HepG2 (cell line): ENCODE data around the gene API5. TPM values are rescaled to one million over a fixed set of nuclear protein-coding genes. Genes with fewer than 3 reads are reported as not detected.

Source experiments
- GABPA ChIP-seq, 2 experiments: IDR thresholded peaks; 2 replicates each; pipeline ENCODE4 v1.6.1; 2011 to 2016; ENCODE audit warnings: low read depth in 2 of 2, low read length in 1 of 2, missing biosample characterization in 1 of 2, missing genetic modification characterization in 1 of 2
- HMG20A ChIP-seq: IDR thresholded peaks from 2 replicates; pipeline ENCODE4 v1.6.1; 2016; ENCODE audit warnings: borderline replicate concordance
- ISL2 ChIP-seq: sonication (generic); formaldehyde crosslinking; IDR thresholded peaks from 2 replicates; pipeline ENCODE4 v1.5.0; 2020; ENCODE audit warnings: missing genetic modification reagents
- JUNB ChIP-seq: sonication (generic); formaldehyde crosslinking; IDR thresholded peaks from 2 replicates; pipeline ENCODE4 v1.8.0; 2022; ENCODE audit warnings: missing genetic modification reagents, mild to moderate bottlenecking, borderline replicate concordance
- KMT2B ChIP-seq: IDR thresholded peaks from 2 replicates; pipeline ENCODE4 v1.6.1; 2016; ENCODE audit warnings: missing genetic modification reagents, missing compliant biosample characterization
- MAFK ChIP-seq, 2 experiments: IDR thresholded peaks in 1 of 2; conservative IDR thresholded peaks in 1 of 2; 2 replicates each; pipeline ENCODE4 v1.6.1; 2011; ENCODE audit warnings: improper control_type of control experiment in 2 of 2, low read length in 2 of 2
- MTA1 ChIP-seq: sonication (generic); formaldehyde crosslinking; IDR thresholded peaks from 2 replicates; pipeline ENCODE4 v1.4.0; 2020; ENCODE audit warnings: missing genetic modification reagents, mild to moderate bottlenecking, borderline replicate concordance
- MTF1 ChIP-seq: sonication (generic); formaldehyde crosslinking; IDR thresholded peaks from 2 replicates; pipeline ENCODE4 v1.5.0; 2020; ENCODE audit warnings: missing genetic modification reagents
- SMARCE1 ChIP-seq: fragments of 450-650 bp; IDR thresholded peaks from 2 replicates; pipeline ENCODE4 v1.6.1; 2017; ENCODE audit warnings: borderline replicate concordance
- SP5 ChIP-seq: IDR thresholded peaks from 2 replicates; pipeline ENCODE4 v1.6.1; 2016; ENCODE audit warnings: low read depth, borderline replicate concordance
- TGIF2 ChIP-seq: IDR thresholded peaks from 2 replicates; pipeline ENCODE4 v1.6.1; 2016; ENCODE audit warnings: control low read depth, missing compliant biosample characterization
- ZNF343 ChIP-seq: sonication (generic); formaldehyde crosslinking; IDR thresholded peaks from 2 replicates; pipeline ENCODE4 v1.4.0; 2020; ENCODE audit warnings: mild to moderate bottlenecking, missing genetic modification reagents
- ZNF570 ChIP-seq: sonication (generic); formaldehyde crosslinking; IDR thresholded peaks from 2 replicates; pipeline ENCODE4 v1.4.0; 2020; ENCODE audit warnings: mild to moderate bottlenecking, missing genetic modification reagents, borderline replicate concordance
- polyA plus RNA-seq, 8 experiments: library from polyadenylated mRNA; depleted of rRNA in 3 of 8; stranded (reverse) in 7 of 8; unstranded in 1 of 8; fragments of >200 nt; fragmentation: Illumina TruSeq in 4 of 8; extraction: Trizol in 4 of 8; gene quantifications; 2 replicates each; pipeline versions ENCODE4 v1.2.1 to v1.2.3, GENCODE V29; 2011 to 2016; ENCODE audit warnings: low read depth in 4 of 8, missing spikeins in 1 of 8, mixed read lengths in 1 of 8; ENCODE audit not compliant: insufficient read depth in 1 of 8
- total RNA-seq, 5 experiments: library from RNA; depleted of rRNA; stranded (reverse); fragments of >200 nt; fragmentation: Illumina TruSeq; extraction: Trizol; gene quantifications; 2 replicates each; pipeline ENCODE4 v1.2.3, GENCODE V29; 2016; ENCODE audit warnings: low read depth in 1 of 5
- TF ChIP-seq, protein P1 (sequence below): sonication (generic); formaldehyde crosslinking; conservative IDR thresholded peaks from 2 replicates; pipeline ENCODE4 v1.4.0; 2020; ENCODE audit warnings: missing genetic modification reagents
- TF ChIP-seq, protein P2 (sequence below): sonication (generic); formaldehyde crosslinking; IDR thresholded peaks from 2 replicates; pipeline ENCODE4 v1.5.1; 2020; ENCODE audit warnings: missing genetic modification reagents, mild to moderate bottlenecking, borderline replicate concordance
- TF ChIP-seq, protein P3 (sequence below): sonication (generic); formaldehyde crosslinking; IDR thresholded peaks from 2 replicates; pipeline ENCODE4 v1.4.0; 2020; ENCODE audit warnings: missing genetic modification reagents
- TF ChIP-seq, protein P4 (sequence below), 2 experiments: sonication (generic) in 1 of 2; formaldehyde crosslinking in 1 of 2; IDR thresholded peaks; 2 replicates each; pipeline versions ENCODE4 v1.6.1 to v1.9.0; 2014 to 2022; ENCODE audit warnings: antibody characterized with exemption in 1 of 2, borderline replicate concordance in 1 of 2, inconsistent platforms in 1 of 2, low read depth in 1 of 2, missing genetic modification reagents in 1 of 2

The API5 gene
- total and polyA plus RNA-seq, 2 of the 13 experiments (the other 11 are each of a cell fraction or from before 2014, with no cell fraction given) = 21.6 to 59.0 TPM

DNA sequence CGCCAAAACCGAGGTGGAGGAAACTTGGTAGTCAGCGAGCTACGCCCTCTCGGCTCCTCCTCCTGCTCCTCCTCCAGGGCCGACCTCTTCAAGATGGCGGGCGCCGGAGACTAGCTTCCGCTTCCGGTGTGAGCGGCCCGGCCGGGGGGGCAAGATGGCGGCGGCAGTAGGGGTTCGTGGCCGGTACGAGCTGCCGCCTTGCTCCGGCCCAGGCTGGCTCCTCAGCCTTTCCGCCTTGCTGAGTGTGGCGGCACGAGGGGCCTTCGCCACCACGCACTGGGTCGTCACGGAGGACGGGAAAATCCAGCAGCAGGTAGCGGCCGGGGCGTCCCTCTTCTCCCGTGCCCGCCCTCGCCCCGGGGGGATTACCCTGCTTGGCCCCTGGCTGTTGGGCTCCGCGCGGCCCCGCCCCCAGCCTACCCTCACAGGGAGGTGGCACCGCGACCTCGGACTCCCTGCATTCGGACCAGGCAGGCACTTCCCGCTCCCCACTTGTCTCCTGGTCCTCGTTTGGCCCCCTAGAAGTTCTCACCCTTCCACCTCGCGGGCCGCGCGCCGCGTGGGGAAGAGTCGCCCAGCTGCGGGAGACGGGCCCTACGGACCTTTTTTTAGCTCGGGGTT is 47.1 kb downstream of the API5 start, which contains the start of gene TTC17 (continued):
- peak; percentile 58; the same call in 1 of the 2 replicates for TF ChIP-seq ISL2
- TF ChIP-seq MAFK (conservative IDR thresholded peaks at IDR 0.05 in 1 of 2, IDR thresholded peaks at IDR 0.05 in 1 of 2; ENCODE audit: low read length in 2 of 2) = no peak
- TF ChIP-seq ZNF570 (CRISPR knock-in tag) = no peak
- TF ChIP-seq, protein P1, sequence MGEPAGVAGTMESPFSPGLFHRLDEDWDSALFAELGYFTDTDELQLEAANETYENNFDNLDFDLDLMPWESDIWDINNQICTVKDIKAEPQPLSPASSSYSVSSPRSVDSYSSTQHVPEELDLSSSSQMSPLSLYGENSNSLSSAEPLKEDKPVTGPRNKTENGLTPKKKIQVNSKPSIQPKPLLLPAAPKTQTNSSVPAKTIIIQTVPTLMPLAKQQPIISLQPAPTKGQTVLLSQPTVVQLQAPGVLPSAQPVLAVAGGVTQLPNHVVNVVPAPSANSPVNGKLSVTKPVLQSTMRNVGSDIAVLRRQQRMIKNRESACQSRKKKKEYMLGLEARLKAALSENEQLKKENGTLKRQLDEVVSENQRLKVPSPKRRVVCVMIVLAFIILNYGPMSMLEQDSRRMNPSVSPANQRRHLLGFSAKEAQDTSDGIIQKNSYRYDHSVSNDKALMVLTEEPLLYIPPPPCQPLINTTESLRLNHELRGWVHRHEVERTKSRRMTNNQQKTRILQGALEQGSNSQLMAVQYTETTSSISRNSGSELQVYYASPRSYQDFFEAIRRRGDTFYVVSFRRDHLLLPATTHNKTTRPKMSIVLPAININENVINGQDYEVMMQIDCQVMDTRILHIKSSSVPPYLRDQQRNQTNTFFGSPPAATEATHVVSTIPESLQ (CRISPR knock-in tag) = no peak
- no peak for TF ChIP-seq MTF1 (CRISPR knock-in tag)
- TF ChIP-seq GABPA (IDR thresholded peaks at IDR 0.05; ENCODE audit: low read depth, low read length) = peak; percentile 96
- TF ChIP-seq GABPA (CRISPR knock-in tag; IDR thresholded peaks at IDR 0.05; ENCODE audit: low read depth) = peak; percentile 97
- TF ChIP-seq, protein P2, sequence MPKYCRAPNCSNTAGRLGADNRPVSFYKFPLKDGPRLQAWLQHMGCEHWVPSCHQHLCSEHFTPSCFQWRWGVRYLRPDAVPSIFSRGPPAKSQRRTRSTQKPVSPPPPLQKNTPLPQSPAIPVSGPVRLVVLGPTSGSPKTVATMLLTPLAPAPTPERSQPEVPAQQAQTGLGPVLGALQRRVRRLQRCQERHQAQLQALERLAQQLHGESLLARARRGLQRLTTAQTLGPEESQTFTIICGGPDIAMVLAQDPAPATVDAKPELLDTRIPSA (CRISPR knock-in tag) = 0 out of 2 replicates have a peak, but pooled peaks have one; percentile 27
- no peak for TF ChIP-seq JUNB (CRISPR knock-in tag)
- no peak for TF ChIP-seq TGIF2
- no peak for TF ChIP-seq SMARCE1
- TF ChIP-seq SP5 = peak; percentile 82
- TF ChIP-seq MTA1 (CRISPR knock-in tag) = peak; percentile 85; the same call in 1 of the 2 replicates
- no peak for TF ChIP-seq HMG20A (CRISPR knock-in tag)
- peak; percentile 90 for TF ChIP-seq ZNF343 (CRISPR knock-in tag)
- peak; percentile 97 for TF ChIP-seq KMT2B (CRISPR knock-in tag)
- TF ChIP-seq, protein P3, sequence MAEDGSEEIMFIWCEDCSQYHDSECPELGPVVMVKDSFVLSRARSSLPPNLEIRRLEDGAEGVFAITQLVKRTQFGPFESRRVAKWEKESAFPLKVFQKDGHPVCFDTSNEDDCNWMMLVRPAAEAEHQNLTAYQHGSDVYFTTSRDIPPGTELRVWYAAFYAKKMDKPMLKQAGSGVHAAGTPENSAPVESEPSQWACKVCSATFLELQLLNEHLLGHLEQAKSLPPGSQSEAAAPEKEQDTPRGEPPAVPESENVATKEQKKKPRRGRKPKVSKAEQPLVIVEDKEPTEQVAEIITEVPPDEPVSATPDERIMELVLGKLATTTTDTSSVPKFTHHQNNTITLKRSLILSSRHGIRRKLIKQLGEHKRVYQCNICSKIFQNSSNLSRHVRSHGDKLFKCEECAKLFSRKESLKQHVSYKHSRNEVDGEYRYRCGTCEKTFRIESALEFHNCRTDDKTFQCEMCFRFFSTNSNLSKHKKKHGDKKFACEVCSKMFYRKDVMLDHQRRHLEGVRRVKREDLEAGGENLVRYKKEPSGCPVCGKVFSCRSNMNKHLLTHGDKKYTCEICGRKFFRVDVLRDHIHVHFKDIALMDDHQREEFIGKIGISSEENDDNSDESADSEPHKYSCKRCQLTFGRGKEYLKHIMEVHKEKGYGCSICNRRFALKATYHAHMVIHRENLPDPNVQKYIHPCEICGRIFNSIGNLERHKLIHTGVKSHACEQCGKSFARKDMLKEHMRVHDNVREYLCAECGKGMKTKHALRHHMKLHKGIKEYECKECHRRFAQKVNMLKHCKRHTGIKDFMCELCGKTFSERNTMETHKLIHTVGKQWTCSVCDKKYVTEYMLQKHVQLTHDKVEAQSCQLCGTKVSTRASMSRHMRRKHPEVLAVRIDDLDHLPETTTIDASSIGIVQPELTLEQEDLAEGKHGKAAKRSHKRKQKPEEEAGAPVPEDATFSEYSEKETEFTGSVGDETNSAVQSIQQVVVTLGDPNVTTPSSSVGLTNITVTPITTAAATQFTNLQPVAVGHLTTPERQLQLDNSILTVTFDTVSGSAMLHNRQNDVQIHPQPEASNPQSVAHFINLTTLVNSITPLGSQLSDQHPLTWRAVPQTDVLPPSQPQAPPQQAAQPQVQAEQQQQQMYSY = no peak; the same call in 1 of the 2 replicates
- TF ChIP-seq, protein P4, sequence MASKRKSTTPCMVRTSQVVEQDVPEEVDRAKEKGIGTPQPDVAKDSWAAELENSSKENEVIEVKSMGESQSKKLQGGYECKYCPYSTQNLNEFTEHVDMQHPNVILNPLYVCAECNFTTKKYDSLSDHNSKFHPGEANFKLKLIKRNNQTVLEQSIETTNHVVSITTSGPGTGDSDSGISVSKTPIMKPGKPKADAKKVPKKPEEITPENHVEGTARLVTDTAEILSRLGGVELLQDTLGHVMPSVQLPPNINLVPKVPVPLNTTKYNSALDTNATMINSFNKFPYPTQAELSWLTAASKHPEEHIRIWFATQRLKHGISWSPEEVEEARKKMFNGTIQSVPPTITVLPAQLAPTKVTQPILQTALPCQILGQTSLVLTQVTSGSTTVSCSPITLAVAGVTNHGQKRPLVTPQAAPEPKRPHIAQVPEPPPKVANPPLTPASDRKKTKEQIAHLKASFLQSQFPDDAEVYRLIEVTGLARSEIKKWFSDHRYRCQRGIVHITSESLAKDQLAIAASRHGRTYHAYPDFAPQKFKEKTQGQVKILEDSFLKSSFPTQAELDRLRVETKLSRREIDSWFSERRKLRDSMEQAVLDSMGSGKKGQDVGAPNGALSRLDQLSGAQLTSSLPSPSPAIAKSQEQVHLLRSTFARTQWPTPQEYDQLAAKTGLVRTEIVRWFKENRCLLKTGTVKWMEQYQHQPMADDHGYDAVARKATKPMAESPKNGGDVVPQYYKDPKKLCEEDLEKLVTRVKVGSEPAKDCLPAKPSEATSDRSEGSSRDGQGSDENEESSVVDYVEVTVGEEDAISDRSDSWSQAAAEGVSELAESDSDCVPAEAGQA (IDR thresholded peaks at IDR 0.05; ENCODE audit: low read depth) = peak; percentile 97
- TF ChIP-seq, protein P4 (CRISPR knock-in tag; IDR thresholded peaks at IDR 0.05; ENCODE audit: borderline replicate concordance) = no peak
